ENCODE data around the gene PCNX4. TPM values are rescaled to one million over a fixed set of nuclear protein-coding genes. Genes with fewer than 3 reads are reported as not detected.

PCNX4 gene
- total RNA-seq, 1 experiment from 2014 or later = 65.1 TPM

GRCh38 chr14:60210703-60211102, 119.0 kb downstream of the PCNX4 start:
- CTCF ChIA-PET = interaction anchor here (0.6 kb wide), 1 partner anchor 43 kb away, joined by 5 read pairs; no protein-coding TSS in a partner anchor
- POLR2A ChIA-PET (ENCODE audit: unreplicated experiment) = no interaction called here
- intact Hi-C loops (cut with micrococcal nuclease; ENCODE audit: unreplicated experiment) = no loop called here

GRCh38 chr14:60211153-60211552, 119.4 kb downstream of the PCNX4 start:
- no peaks in the 10 kb centered on the region for H3K36me3 ChIP-seq (ENCODE audit: low read depth)
- no peaks in the 10 kb centered on the region for H3K27me3 ChIP-seq (ENCODE audit: insufficient read depth, low read depth)
- H3K4me3 ChIP-seq = no peak overlapping the region
- H4K20me1 ChIP-seq (ENCODE audit: insufficient read depth) = no peaks in the 10 kb centered on the region
- no peaks in the 10 kb centered on the region for H3K79me2 ChIP-seq (ENCODE audit: low read depth)
- no peak overlapping the region for H3K27ac ChIP-seq
- H3K4me2 ChIP-seq = no peak overlapping the region
- ChIA-PET POLR2A (ENCODE audit: unreplicated experiment) (no interaction called here), CTCF (interaction anchor here (0.6 kb wide), 2 partner anchors 43 to 120 kb away, joined by 3 to 5 read pairs; no protein-coding TSS in a partner anchor)
- H3F3A ChIP-seq (ENCODE audit: insufficient read depth, low read depth) = no peaks in the 10 kb centered on the region
- no peaks in the 10 kb centered on the region; the same call in 1 of the 2 replicates for H3K9me2 ChIP-seq (ENCODE audit: insufficient read depth)
- no peaks in the 10 kb centered on the region for H3K4me1 ChIP-seq (replicated peaks; ENCODE audit: insufficient read depth)
- no TSS peak for BruUV-seq (replicated peaks)
- no peak for TF ChIP-seq CTCF (conservative IDR thresholded peaks at IDR 0.05)
- no peak for TF ChIP-seq EZH2 (IDR thresholded peaks at IDR 0.05; ENCODE audit: low read depth)
- no peak for DNase-seq
- peaks cover 4% of the 10 kb centered on the region; the same call in 1 of the 2 replicates for H3K9me3 ChIP-seq (ENCODE audit: insufficient read depth, low read depth)
- intact Hi-C loops (cut with micrococcal nuclease; ENCODE audit: unreplicated experiment) = no loop called here
- no peak overlapping the region for H2AFZ ChIP-seq

More at GRCh38 chr14:60210703-60211102, 119.0 kb downstream of the PCNX4 start:
- Histone ChIP-seq H4K20me1 (ENCODE audit: insufficient read depth) (no peaks in the 10 kb centered on the region), H3K4me3 (no peak overlapping the region), H3K27ac (no peak overlapping the region), H3K4me1 (replicated peaks; ENCODE audit: insufficient read depth) (no peaks in the 10 kb centered on the region), H2AFZ (no peak overlapping the region), H3F3A (ENCODE audit: insufficient read depth, low read depth) (no peaks in the 10 kb centered on the region), H3K36me3 (ENCODE audit: low read depth) (no peaks in the 10 kb centered on the region), H3K27me3 (ENCODE audit: insufficient read depth, low read depth) (no peaks in the 10 kb centered on the region), H3K9me3 (ENCODE audit: insufficient read depth, low read depth) (peaks cover 4% of the 10 kb centered on the region; the same call in 1 of the 2 replicates), H3K9me2 (ENCODE audit: insufficient read depth) (peaks cover 4% of the 10 kb centered on the region; the same call in 1 of the 2 replicates), H3K79me2 (ENCODE audit: low read depth) (no peaks in the 10 kb centered on the region), H3K4me2 (no peak overlapping the region)
- DNase-seq = no peak
- TF ChIP-seq EZH2 (IDR thresholded peaks at IDR 0.05; ENCODE audit: low read depth) (no peak), CTCF (conservative IDR thresholded peaks at IDR 0.05) (no peak)
- no TSS peak for BruUV-seq (replicated peaks)

- H3K36me3 ChIP-seq (ENCODE audit: low read depth) = no peaks in the 10 kb centered on the region
- 0 out of 2 replicates have a peak, but pooled peaks cover 4% of the 10 kb centered on the region for H3K9me3 ChIP-seq (ENCODE audit: insufficient read depth, low read depth)
- TF ChIP-seq CTCF (conservative IDR thresholded peaks at IDR 0.05) = no peak
- no peak for TF ChIP-seq EZH2 (IDR thresholded peaks at IDR 0.05; ENCODE audit: low read depth)
- no peak overlapping the region for H3K4me3 ChIP-seq
- H3K4me2 ChIP-seq = no peak overlapping the region
- H3K27ac ChIP-seq = no peak overlapping the region
- no peaks in the 10 kb centered on the region for H3K27me3 ChIP-seq (ENCODE audit: insufficient read depth, low read depth)
- POLR2A ChIA-PET (ENCODE audit: unreplicated experiment) = interaction anchor here (0.7 kb wide), 1 partner anchor 10 kb away, joined by 4 read pairs; no protein-coding TSS in a partner anchor
- no peak overlapping the region for H2AFZ ChIP-seq
- BruUV-seq (replicated peaks) = no TSS peak
- no peaks in the 10 kb centered on the region for H3F3A ChIP-seq (ENCODE audit: insufficient read depth, low read depth)
- no peaks in the 10 kb centered on the region for H3K79me2 ChIP-seq (ENCODE audit: low read depth)
- intact Hi-C loops (cut with micrococcal nuclease; ENCODE audit: unreplicated experiment) = no loop called here
- H4K20me1 ChIP-seq (ENCODE audit: insufficient read depth) = no peaks in the 10 kb centered on the region
- no peaks in the 10 kb centered on the region; the same call in 1 of the 2 replicates for H3K9me2 ChIP-seq (ENCODE audit: insufficient read depth)
- no peaks in the 10 kb centered on the region for H3K4me1 ChIP-seq (replicated peaks; ENCODE audit: insufficient read depth)
- CTCF ChIA-PET = no interaction called here
- DNase-seq = no peak
Measured at GRCh38 chr14:60212503-60213371, 121.0 kb downstream of the PCNX4 start.

All from PC-9 (cell line).